Right lung (tissue), 5 donors: ENCODE results near the gene LCTL. TPM values are rescaled to one million over a fixed set of nuclear protein-coding genes. Genes with fewer than 3 reads are reported as not detected.

Experiments
- DNase-seq, 2 donors: peaks; one replicate each; pipeline ENCODE4 v3.0.0-alpha.2; 2013
- polyA plus RNA-seq, 5 donors: library from polyadenylated mRNA; unstranded; fragments of 120-200 nt; gene quantifications; one replicate each; pipeline versions ENCODE4 v1.2.1 to v1.2.3, GENCODE V29; 2013; ENCODE audit warnings: inconsistent platforms in 1 of 5, low replicate concordance in 1 of 5; ENCODE audit not compliant: insufficient read length in 5 of 5, insufficient read depth in 1 of 5

The LCTL gene
- polyA plus RNA-seq, 5 donors = 0.35 to 0.91 (median 0.44) TPM

DNA sequence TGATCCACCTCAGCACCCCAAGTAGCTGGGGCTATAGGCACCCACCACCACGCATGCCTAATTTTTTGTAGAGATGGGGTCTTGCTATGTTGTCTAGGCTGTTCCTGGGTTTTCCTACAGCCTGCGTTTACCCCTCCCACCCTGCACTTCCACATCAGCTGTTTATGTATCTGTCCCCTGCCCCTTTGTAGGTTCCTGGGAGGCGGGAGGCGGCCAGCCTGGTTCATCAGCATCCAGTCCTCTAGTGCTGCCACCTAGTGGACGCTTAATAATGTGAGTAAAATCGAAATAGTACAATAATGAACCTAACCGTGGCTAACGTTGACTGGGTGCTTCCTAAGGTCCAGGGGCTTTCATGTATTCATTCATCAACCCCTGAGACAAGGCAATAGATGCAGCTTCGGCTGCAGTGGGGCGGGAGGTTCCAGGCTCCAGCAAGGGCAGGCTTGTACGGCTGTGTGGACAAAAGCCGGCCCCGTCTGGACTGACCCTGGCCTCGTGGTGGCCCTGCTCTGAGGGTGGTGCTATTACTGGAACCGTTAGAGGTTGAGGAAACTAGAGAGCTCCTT lies 1.2 kb upstream of the LCTL start:
- DNase-seq = peak in 1 of 2 donors; percentile 41

DNA sequence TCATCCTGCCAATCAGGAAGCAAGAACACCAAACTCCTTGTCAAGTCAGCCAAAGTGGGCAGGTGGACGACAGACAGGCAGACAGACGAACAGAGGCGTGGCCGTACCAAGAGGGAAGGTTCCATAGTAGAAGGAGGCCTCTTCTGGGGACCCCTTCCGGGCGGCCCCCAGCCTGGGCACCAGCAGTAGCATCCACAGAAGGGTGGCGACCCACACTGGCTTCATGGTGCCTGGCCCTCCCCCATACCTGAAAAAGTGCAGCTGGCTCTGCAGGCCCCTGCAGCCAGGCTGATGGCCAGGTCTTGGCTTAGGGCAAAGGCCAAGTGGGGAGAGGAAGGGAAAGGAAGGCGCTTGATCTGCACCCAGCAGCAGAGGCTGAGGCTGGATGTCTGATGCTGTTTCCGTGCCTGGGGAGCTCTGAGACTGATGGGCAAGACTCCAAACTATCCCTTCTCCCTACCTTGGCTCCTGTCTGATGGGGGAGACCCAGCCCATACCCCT lies 607 bp downstream of the LCTL start:
- DNase-seq = no peak

DNA sequence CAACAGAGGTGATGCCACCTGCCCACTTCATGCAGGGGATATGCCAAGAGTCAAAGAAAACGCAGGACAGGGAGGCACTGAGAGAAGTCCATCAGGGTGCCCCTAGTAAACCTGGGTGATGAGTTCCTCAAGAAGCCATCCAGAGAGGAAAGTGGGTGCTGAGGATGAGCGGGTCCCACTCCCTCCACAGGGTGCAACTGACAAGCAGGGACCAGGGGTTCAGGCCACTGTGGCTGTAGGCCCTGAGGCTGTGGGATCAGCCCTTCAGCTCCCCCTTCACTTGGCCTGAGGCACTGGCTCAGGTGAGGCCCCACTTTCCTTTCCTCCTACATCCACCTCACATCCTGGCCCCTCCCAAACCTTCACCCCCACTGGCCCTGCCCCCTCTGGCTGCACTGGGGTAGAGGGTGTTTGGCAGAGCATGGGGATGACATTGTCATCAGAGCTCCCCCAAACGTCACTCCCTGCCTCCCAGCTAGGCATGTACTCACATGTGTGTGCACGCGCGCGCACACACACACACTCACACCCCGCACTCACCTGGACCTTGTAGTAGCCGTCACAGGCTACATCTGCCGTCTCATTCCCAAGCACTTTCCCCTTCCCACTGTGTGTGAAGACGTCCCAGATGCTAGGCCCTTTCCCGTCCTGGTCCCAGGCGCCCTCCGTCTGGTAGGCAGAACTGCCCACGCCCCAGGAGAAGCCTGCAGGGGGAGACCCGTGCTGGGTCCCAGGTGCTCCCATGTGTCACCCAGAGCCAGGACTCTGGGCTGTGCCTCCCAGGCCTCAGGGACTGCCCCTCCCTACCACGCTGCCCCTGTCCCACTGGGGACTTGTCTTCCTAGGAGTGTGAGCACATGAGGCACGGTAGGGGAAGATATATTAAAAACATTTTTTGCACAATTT lies 1.4 kb downstream of the LCTL start:
- DNase-seq = no peak

DNA sequence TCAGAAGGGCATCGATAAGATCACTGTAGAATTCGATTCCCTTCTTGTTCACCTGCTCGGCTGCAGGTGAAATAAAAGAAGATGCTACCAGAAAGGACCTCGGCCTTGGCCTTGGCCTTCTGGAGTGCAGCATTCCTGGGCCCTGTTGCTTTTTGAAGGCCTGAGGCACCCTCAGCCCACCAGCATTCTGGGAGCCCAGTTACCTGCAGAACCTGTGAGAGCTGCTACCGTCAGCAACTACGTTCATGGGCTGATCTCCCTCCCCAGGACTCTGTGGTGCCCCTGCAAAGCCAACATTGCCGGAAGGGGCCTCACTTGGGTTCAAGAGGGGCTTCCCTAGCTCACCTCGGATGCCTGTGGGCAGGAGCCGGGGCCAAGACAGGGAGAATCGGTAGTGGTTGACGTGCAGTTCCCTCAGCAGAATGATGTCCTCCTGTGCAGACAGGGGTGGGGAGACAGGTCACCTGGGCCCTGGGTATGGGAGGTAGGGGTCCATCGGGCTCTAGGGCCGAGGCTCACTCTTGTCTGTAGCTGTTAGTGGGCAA lies 2.2 kb downstream of the LCTL start:
- DNase-seq = no peak

DNA sequence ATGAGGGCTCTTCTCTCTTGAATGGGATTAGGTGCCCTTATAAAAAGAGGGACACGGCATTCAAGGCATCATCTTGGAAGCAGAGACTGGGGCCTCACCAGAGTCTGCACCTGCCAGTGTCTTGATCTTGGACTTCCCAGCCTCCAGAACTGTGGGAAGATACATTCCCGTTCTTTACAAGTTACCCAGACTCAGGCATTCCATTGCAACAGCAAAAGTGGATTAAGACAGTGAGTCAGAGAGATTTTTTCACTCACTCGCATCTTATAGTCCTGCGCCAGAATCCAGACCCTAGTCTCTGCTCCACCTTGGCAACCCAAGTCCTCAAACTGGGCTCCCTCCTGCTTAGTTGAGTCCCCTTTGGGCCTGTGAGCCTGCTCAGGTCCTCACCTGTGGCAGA lies 2.7 kb downstream of the LCTL start:
- DNase-seq = no peak

DNA sequence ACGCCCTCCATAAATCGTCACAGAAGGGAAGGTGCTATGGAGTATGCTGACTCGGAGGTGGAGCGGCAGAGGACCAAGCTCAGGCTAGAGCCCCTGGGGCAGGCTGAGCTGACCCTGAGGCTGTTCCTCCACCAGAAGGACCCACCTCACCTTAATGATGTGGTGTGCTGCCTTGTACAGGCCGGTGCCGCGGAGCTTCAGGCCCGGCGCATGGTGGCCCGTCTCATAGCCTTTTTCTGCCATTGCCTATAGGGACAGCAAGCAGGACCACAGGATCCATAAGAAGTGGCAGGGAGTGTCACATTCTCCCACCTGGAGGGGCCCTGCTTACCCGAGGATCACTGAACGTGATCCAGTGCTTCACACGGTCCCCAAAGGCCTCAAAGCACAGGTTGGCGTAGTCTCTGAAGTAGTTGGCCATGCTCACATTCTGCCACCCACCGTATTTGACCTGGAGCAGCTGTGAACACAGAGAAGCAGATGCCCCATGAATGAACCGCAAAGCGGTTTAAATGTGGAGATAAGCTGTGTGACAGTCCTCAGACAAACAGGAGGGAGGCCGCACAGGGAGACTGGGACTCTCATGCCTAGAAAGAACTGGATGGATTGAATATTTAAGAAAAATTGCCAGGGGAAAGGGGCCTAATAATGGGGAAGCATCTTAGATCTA lies 4.8 kb downstream of the LCTL start:
- DNase-seq = no peak

DNA sequence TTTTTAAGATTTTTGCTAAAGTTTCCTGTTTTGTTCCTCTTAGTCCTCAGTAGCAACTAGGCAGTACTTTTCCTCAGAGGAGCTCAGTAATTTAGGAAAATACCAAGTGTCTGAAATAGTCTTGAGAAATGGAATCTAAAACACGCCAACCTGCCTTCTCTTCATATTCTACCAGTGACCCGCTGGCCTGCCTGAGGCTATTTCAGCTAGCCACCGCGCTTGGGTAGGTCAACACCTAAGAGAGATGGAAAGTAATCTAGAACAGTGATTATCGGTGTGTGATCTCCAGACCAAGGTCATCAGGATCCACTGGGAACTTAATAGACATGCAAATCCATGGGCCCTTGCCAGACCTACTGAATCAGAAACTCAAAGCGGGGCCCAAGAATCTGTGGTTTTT lies 7.5 kb downstream of the LCTL start:
- DNase-seq = no peak

DNA sequence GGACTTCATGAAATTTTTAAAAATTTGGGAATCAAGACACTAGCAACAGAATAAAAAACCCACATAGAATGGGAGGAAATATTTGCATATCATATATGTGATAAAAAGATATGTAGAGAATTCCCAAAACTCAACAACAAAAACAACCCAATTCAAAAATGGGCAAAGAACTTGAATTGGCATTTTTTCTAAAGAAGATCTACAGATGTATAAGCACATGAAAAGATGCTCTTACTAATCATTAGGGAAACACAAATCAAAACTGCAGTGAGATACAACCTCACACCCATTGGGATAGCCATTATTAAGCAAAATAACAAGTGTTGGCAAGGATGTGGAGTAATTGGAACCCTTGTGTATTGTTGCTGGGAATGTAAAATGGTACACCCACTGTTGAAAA lies 10.1 kb downstream of the LCTL start:
- no peak for DNase-seq

DNA sequence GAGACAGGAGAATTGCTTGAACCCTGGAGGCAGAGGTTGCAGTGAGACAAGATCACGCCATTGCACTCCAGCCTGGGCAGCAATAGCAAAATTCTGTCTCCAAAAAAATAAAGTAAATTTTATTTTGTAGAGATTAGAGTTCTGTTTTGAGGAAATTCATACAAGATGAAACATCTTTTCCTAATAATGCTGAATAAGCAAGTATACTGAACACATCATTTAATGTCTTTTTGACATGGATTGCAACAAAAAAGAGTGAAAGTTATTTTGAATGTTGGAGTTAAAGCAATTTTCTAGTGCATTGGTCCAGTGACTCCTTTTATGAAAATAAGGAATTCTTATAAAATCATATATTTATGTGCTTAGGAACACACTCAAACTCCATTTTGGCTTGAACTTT lies 20.5 kb downstream of the LCTL start:
- DNase-seq = no peak

DNA sequence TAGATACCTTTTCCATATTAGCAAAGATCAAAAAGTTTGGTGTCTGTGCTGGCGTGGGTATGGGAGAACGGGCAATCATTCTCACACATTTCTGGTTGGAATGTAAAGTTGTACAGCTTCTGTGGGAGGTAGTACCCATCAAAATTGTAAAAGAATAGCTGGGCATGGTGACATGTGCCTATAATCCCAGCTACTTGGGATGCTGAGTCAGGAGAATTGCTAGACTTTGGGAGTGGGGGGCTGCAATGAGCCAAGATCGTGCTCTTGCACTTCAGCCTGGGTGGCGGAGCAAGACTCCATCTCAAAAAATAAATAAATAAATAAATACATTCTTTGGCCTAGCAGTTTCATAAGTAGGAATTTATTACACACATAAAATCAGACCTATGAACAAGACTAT lies 22.9 kb downstream of the LCTL start:
- DNase-seq = no peak

DNA sequence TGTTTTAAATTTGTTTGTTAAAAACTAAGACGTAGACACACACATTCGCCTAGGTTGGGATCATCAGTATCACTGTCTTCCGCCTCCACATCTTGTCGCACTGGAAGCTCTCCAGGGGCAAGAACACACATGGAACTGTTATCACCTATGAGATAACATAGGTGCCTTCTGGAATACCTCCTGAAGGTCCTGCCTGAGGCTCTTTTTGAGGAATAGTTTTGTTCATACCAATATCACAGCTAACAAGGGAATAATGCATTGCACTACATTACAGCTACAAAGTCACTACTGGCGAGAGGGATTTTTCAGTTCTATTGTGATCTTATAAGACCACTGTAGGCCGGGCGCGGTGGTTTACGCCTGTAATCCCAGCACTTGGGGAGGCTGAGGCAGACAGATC lies 30.7 kb downstream of the LCTL start:
- DNase-seq = no peak

DNA sequence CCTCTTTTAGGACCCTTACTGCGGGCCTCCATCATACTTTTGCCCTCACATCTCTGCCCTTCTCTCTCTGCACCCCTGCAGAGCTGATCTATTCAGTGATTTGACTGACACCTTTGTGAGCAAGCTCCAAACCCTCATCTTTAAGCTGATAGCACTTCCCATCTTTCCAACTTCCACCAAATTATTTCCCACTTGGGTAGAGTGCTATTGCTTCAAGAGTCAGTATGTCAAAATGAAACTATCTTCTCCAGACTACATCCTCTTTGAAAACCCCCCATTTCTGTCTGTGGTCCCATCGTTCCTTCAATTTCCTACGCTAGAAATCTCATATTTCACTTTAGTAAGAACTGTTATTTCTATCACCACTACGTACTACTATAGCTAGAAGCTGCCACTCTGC lies 41.0 kb downstream of the LCTL start:
- DNase-seq = no peak

DNA sequence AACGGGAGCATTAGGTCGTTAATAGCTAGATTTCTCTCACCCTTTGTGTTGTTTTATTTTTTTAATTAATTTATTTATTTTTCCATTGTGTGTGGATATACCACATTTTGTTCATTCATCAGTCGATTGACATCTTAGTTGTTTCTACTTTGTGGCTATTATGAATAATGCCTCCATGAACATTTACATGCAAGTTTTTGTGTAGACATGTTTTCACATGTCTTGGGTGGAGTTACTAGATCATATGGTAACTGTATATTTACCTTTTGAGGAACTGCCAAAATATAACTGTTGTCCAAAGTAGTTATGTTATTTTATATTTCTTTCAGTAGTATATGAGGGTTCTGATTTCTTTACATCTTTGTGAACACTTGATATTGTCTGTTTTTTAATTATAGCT lies 41.9 kb downstream of the LCTL start:
- no peak for DNase-seq

DNA sequence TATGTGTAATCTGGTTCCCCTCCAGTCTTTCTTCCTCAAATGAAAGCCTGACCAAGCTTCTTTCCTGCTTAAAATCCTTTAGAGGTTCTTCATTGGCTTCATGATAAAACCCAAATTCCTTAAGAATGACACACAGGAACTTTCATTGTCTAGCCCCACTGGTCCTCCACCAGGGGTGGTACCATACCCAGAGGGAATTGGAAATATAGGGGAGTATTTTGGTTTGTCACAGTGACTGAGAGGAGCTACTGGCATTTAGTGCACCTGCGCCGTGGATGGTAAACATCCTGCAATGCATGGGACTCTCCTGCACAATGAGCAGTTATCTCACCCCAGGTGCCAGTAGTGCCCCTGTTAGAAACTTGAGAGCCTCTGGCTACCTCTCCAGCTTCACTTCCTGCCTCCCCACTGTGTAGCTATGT lies 49.9 kb downstream of the LCTL start:
- DNase-seq = no peak

DNA sequence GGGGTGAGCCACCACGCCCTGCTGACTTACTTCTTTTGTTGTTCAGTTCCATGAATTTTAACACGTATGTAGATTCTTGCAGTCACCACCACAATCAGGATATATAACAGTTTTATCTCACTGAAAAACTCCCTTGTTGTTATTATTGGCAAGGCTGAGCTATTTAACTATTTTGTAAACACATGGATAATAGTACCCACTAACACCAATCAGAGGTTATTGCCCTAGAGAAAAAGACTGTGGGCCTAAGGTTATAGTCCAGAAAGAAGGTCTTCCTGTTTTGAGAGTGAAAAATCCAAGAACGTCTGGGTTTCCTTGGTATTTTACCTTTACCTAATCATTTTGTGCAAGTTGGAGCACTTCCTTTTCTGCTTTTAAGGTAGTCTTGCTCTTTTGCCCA lies 51.2 kb downstream of the LCTL start:
- DNase-seq = no peak

DNA sequence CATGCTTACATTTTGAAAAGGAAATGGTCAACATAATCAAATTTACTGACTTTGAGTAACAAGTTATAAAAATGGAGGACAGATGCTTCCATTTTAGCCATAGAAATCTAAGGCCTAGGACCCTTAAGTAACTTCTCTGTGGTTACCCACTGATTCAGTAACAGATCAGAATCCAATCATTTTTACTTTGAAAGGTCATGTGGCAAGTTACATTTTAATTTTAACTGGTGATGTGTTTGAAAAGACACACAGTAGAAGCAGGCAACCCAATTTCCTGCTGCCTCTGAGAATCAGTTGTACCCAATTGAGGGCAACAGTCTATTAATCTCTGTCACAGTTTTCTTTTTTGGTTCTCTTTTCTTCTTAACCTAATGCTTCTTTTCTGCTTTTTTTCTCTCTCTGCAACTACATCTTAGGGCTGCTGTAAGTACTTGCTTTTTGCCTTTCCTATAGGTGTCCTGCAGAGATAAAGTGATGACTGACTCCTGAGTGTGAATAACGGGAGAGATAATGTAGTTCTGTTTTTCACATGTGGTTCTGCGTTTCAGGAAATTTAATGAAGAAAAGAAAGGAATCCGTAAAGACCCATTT lies 57.4 kb downstream of the LCTL start:
- no peak for DNase-seq

DNA sequence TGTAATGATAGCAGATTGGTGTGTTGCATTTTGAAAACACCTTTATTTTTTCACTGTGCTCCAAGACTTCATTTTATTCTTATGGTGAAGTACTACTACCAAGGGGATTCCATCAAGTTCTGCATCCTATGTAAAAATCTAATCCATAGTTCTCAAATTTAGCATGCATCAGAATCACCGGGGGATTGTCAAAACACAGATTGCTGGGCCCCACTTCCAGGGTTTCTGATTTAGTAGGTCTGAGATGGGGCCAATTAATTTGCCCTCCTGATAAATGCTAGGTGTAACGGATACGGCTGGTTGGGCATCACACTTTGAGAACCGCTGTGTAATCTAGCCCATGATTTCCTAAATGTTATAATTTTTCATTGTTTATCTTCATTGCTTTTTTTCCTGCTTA lies 60.0 kb downstream of the LCTL start:
- no peak for DNase-seq

DNA sequence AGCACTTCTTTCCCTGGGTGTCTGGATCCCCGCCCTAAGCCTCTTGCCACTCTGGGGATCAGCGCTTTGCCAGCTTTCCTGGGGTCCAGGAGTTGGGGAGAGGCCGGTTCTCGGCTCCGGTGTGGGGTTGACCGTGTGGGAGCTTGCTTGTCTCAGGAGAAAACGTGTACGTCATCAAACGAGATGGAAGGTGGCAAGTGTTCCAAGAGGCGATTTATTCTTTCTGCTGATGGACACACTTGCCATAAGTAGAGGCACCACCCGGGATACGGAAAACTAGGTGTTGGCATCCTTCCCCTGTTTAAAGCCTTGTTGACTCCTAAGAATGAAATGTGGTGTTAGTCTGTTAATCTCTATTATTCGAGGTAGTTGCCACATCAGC lies 60.4 kb downstream of the LCTL start:
- DNase-seq = no peak

DNA sequence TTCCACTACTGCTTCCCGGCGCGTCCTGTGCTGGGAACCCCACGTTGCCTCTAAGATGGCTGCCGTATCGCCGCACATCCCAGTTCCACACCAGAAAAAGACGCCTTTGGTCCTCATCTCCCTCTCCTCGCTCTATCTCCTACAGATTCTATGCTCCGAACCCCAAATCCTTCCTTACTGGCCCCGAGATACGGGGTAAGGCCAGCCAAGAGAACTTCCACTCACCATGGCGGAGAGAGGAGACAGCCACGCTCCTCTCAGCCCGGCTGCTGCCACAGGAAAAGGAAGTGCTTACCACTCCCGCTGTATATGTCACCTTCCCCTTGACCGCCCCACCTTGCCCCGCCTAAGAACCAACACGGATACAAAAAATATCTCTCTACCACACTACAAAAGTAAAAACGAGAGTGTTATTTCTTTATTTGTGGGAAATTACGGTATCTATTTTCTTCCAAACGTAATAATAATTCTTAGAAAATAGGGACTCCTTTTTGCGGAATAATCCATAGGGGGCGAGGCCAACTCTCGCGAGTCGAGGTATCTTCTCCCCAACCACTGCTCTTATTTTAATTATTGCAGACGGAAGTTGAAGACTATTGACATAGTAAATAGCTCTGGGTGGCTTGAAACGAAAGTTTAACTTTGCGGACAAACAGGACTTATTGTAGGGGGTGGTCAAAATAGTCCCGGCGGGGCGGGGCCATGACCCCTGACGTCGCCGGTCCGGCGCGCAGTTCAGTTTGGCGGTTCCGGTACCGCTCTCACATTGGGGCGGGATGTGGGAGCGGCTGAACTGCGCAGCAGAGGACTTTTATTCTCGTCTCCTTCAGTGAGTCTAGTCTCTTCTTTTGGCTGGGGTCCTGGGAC lies 61.0 kb downstream of the LCTL start, which contains the start of the genes RPL4 and ZWILCH:
Gene RPL4, minus strand, starts transcription at position 293 of the 867 bp plus-strand sequence. Its CDS starts 65 bp downstream, at position 228.
Gene ZWILCH, plus strand, starts transcription at position 764 of the 867 bp plus-strand sequence. Its CDS starts 13 bp downstream, at position 777.
- DNase-seq = peak; percentile 88 to 90

DNA sequence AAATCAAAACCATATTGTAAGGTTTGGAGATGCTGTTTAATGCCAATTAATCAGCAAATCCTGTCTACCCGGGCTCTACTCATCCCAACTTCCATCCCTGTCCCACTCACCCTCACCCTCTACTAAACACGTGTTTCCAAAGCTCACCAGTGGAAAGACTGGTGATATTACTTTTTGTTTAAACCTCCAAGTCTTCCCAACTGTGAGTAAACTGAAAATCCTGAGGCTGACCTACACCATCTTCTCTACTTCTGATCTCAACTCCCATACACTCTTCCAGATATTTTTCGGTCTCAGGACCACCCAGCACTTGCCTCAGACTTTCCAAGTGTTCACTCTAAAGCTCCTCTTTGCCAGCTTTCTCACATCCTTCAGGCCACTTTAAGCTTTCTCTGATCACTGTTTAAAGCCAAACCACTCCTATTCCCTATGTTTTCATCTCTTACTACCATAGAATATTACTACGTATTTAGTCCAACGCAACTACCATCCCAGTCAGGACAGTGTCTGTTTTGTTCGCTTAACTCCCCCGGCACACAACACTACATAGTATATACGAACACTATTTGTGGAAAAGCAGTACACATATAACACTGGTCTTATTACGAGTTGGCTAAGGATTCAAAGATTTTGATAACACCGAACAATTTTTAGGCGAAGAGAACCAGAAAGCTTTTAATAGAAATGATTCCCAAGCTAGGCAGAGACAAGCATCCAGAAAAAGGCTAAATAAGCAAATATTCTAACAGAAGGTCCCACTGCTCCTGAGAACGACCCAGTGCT lies 61.8 kb downstream of the LCTL start:
- no peak for DNase-seq
